Activated CD8-positive, alpha-beta memory T cell treated with anti-CD3 and anti-CD28 coated beads for 1 hour (primary cell): Measurements from ENCODE around the gene METTL15.
"Not testable (repeated sequence)": the region's sequence is repeated elsewhere in the genome, so short reads cannot be mapped to it uniquely, and the experiment has no call there.

Experiments
- DNase-seq, 2 donors: peaks; one replicate each; pipeline ENCODE4 v3.0.0-alpha.2; 2020; ENCODE audit warnings: low read depth in 1 of 2; ENCODE audit errors: extremely low read depth in 1 of 2

Gene METTL15

DNA sequence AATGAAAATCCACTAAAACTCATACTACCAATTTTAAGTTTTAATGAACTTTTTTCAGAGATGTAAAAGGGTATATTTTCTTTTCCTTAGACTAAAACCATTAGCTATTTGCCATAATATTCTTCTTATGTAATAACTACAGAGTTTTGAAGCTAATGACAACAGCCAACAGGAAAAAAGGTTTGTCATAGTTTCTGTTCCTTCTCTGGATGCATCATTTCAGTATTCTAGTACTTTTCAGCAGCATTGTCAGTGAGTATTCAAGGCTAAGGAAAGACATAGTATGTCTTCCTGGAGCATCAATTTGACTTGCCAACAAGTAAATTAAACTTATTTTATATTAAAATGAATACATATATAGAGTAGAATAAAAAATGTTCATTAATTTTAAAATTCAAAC lies 166.0 kb downstream of the METTL15 start:
- no peak for DNase-seq

DNA sequence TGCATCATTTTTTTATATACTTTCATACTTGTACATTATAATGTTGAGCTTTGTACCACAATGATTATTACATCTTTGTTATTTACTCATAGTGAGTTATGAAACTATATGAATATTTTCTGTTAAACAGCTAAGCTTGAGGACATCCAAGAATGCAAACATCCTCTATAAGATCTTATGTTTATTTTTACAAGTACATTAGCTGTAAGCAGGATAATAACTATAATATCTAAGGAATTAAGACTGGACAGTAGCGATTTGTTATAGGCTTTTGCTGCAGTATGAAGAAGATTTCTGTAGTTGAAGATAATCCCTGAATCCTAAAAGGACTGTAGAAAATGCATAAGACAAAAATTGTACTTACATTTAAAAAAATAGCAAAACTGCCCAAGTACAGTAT lies 176.0 kb downstream of the METTL15 start:
- DNase-seq: no peak

DNA sequence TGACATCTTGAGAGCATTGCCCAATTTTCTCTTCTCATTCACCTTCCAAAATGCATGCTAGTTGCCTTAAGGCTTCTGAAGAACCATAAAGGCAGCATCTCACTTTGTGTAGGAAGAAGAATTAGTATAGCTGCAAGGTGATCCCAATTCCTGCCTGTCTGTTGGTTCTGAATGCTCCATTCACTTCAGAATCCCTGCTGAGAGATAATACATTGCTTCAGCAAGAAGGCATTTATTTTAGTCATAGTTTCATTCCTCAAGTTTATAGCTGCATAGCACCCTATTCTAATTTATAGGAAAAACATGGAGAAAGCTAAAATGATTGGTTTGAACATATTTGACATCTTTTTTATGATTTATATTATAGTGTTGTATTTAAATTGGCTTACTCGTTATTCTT lies 181.3 kb downstream of the METTL15 start:
- DNase-seq: no peak

DNA sequence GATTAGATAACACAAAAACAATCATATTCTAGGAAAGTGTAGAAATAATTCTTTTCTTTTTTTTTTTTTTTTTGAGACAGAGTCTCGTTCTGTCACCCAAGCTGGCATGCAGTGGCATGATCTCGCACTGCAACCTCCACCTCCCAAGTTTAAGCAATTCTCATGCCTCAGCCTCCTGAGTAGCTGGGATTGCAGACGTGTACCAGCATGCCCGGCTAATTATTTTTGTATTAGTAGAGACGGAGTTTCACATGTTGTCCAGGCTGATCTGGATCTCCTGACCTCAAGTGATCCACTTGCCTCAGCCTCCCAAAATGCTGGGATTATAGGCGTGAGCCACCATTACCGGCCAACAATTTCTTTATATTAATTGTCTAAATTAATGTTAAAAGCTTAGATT lies 182.8 kb downstream of the METTL15 start:
- DNase-seq: not testable (repeated sequence)

DNA sequence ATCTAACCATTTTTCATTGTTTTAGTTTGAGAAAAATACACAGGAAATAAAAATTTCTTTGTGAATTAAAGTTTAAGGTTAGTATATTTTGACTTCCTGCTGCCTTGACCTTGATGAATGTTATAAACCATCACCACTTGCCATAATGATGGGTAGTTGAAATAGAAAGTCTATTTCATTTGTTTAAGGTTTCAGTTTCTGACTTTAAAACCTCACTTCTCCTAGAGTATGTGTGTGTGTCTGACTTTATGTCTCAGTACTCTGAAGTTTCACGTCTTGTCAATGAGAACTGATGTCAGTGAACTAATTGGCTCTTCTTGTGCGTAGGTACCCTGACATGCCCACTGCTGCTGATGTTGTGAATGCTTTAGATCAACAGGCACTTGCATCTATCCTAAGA lies 188.2 kb downstream of the METTL15 start:
- no peak for DNase-seq

DNA sequence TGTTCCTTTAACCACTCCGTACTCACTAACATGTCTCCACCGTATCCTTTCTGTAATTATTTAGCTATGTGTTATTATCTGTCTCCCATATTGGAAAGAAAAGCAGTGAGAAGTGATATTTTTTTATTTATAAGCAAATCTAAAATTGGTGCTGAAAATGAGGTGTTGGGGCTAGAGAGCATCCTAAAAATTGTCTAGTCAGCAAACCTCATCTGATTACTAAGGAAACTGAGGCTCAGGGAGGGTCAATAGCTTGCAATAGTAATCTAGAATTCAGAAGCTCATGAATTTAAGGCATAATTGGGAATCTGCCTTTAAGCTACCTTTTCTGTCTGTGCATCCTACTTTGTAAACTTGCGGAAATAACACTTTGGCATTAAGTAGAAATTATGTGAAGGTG lies 190.0 kb downstream of the METTL15 start:
- no peak for DNase-seq

DNA sequence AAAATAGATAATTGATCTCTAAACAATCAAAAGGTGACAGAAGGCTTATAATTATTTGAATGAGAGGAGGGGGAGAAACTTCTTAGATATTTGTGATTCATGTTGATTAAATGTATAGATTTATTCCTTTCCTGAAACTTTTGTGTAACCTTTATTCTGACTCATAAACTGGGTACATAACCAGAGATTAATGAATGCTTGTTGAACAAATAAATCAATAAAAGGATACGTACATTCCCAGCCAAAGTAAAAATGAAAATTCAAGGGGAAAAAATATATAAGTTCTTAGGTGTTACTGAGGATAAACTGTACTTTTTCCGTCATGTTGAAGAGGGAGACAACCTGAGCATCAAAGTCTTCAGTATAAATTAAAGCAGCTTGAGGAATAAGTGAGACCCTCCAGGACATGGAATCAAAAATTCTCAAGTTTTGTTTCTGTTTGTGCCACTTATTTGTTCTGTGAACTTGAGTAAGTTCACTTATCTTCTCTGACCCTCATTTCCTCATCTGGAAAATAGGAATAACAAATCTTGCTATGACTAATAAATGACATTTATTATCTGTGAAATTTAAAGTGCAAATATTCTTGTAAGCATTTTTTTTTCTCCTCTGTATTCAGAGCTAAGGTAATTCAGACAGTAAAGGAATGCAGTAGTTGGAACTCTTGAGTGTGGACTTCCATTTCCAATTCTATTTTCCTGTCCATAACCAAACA lies 195.4 kb downstream of the METTL15 start:
- DNase-seq: no peak

DNA sequence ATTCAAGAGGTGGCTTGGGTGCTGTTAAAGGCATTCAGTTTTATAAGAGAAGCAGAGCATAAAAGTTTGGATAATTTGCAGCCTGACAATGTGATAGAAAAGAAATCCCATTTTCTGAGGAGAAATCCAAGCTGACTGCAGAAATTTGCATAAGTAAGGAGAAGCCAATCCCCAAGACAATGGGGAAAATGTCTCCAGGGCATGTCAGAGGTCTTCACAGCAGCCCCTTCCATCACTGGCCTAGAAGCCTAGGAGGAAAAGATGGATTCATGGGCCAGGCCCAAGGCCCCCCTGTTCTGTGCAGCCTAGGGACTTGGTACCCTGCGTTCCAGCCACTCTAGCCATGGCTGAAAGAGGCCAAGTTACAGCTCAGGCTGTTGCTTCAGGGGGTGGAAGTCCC lies 207.3 kb downstream of the METTL15 start:
- no peak for DNase-seq

DNA sequence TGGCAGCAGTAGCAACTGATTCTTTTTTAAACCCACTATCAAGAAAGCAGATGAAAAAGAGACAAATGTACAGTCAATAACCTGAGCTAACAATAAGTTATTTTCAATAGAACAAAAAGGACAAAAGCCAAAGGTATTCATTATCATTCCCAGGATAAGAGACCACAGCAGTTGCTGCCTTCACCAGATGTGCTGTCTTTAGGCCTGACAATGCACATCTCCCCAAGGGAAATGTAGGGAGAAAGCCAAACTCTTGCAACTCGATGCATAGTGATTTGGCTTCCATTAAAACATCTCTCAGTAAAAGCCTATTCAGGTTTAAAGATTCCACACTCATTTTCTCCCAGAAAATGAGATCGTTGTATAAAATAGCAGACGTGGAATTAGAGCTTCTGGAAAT lies 210.7 kb downstream of the METTL15 start:
- DNase-seq: no peak

DNA sequence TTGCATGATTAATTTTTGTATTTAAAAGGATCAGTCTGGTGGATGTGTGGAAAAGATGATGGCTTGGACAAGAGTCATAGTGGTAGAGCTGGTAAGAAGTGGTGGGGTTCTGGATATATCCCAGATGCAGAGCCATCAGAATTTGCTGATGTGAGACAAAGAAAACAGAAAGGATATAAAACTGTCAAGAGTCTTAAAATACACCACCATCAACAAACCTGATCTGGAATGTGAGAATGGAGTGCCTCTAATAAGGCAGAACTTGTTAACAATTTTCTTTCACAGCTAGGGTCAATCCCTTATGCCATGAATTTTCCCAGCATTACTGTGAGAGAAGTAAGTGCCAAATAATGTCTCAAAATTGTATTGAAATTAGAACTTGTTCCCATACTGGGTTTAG lies 215.4 kb downstream of the METTL15 start:
- no peak for DNase-seq

DNA sequence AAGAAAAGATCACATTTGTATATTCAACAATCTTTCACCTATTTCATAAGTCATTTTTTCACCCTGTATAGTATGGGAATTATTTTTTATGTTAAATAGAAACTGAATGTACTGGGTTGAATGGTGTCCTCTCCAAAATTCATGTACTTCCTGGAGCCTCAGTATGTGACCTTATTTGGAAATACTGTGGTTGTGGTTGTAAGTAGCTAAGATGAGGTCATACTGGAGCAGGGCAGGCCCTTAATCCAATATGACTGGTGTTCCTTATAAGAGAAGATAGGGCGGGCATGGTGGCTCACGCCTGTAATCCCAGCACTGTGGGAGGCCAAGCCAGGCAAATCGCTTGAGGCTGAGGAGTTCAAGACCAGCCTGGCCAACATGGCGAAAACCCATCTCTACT lies 224.2 kb downstream of the METTL15 start:
- DNase-seq: not testable (repeated sequence)

DNA sequence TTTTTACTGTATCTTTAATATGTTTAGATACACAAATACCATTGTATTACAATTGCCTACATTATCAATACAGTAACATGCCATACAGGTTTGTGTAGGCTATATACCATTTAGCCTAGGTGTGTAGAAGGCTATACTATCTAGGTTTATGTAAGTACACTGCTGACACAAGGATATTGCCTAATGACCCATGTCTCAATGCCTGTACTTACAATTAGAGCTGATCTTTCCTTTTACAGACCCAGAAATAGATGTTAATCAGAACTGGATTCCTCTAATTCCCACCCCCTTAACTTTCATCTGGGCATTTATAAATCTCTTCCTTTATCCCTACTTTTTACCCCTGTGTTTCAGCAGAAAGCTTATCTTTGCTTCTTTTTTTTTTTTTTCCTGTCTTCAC lies 229.5 kb downstream of the METTL15 start:
- DNase-seq: no peak

DNA sequence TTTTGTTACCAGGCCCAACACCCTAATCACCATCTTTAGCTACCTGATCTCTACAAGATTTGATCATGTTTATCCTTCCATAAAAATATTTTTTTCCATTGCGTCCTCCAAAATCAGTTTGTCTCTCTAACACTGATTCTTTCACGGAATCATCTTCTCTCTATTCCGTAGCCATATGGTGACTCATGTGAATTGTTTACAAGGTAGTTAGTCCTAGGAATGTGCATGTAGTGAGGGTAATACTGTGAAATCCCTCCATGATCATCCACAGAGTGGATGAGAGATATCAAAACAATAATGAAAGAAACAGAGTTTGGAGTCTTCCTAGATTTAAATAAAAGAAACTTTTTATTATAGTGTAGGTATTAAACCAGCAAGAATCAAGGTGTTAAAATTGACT lies 230.2 kb downstream of the METTL15 start:
- no peak for DNase-seq

DNA sequence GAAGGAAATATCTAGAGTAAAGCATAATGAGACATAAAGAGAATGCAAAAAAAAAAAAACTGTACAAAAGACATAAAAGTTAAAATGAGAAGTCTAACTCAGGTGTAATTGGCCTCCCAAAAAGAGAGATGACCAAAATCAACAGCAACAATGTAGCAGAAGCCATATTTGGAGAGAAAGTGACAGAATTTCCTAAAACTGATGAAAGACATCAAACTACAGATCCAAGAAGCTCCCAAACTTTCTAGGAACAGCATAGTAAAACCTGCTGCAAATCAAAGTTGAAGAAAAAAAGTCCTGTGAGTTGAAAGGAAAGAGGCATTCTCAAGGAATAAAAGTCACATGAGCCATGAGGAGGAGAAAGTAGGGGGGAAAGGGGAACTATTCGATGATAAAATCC lies 231.3 kb downstream of the METTL15 start:
- no peak for DNase-seq

DNA sequence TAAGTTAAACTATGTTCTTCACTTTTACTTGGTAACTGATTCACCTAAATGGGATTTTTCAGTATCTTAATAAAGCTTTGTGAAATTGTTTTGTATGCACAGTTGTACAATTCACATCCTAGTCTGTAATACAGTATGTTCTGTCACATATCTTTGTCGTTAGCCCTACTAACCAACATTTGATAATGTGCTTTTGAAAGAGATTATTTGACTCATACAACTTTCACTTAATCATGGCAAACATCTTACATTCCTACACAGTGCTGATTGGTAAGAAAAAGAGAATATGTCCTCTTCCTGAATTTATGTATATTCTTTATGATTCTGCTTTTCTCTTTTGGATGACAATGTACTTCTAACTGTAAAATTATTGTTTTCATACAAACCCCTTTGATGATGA lies 234.5 kb downstream of the METTL15 start:
- DNase-seq: no peak

DNA sequence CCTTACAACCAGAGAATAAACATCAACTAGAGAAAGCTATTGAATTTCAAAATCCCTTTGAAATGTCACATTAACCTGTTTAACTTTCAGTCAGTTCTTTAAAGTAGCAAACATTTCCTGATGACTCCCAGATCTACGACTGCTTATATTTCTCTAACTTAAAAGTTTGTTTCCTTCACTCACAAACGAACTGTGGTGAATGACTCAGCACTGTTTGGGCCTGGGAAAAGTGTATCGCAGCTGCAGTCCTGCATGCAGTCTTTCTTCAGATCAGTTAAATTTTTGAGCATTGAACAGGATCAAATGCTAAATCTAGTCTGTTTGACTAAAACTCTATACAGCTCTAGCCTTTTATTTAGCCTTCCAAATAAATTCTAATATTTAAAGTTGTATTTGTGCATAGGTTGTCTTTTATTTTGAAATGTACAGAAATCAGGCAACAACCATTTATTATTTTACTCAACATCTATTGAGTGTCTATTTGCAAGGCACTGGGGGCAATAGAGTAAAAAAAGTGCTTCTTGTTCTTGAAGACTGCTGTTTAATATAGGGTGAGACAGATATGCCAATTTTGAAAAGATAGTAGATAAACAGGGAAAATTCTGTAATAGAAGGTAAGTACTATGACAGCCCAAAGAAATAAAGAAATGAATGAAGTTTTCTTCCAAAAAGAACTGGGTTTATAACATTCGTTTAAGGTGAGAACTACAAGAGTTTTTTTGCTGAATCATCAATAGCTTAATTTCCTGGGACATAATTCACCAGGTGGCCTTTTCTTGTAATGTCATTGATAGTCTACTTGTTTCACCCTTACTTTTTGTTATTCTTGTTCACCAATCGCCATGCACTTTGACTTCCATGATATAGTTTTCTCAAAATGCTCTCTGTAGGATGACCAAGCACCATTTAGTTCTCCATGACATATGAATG lies 235.4 kb downstream of the METTL15 start:
- no peak for DNase-seq

DNA sequence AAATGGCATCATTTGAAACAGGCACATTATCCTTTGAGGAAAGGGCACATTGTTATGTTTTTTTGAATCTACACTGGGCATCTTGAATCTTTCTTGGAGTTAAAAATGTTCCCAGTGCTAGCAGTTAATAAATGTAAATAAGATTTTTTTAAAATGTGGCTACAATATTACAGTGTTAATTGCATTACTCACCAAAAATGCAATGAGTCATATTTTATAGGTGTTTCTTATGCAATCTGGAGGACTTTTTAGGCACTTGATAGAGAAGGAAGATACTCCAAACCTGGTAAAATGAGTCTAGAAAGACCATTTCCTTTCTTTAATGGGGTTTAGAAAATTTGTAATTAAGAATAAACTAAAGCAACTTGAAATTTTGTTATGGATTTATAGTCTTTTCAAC lies 238.0 kb downstream of the METTL15 start:
- DNase-seq: no peak

DNA sequence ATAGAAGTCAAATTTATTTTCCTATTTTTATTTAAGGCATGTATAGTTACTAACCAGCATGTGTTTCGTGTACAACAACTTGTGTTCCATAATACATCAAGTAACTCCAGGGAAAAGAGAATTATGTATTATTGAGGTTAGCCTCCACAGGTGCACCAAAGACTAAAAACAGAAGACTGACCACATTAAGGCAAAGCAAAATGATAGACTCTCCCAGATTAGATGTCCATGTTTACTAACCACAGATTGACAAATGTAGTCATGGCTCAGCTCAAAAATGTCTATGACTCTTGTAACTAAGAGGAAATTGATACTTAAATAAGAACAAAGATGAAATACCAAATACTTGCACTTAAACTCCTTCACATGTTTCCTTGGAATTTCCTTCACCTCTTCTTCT lies 238.5 kb downstream of the METTL15 start:
- DNase-seq: no peak

DNA sequence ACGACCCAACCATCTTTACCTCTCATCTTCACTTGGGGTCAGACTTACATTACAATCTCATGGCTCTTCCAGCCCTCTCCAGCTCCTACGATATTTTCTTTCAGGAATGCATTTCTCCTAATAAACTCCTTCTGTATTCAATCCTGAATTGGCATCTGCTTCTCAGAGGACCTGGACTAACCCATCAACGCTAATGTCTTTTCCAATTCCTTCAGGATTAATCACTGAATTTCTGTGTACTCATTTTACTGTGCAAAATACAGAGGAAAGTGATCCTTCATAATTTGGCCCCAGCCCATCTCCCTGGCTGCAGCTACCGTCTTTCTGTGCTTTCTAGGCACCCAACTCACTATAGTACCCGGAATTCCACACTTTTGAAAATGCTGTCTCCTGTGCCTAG lies 239.2 kb downstream of the METTL15 start:
- DNase-seq: no peak

DNA sequence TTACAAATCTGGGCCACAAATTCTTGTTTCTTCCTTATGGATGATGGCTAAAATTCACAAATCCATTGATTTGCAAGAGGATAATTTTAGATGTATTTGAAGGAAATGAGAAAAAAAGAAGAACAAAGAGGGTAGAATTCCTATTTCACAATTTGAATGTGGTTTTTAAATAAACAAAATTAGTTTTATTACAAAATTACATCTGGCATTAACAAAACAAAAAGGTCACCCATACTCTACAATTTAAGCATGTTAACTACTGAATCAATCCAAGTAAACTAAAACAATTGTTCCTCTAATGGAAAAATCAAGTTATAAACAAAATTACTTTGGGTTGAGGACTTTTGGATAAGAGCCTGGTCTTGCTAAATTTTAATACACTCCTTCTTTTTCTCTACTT lies 242.0 kb downstream of the METTL15 start:
- DNase-seq: no peak

DNA sequence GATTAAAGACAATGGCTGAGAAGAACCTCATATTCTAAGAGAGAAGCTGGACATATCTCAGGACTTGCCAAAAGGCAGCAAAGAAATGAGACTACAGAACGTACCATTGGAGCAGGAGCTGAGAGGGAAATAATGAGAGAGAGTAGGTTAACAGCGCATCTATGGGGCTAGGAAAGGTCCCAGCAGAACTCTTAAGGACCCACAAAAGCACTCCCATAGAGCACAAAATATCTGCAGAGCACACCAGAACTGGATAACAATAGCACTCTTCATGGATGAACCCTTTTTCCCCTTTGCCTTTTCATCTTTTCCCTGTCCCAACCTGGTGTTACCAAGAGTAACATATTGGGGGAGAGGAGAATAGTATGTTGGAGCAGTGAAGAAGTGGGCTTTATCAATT lies 245.8 kb downstream of the METTL15 start:
- no peak for DNase-seq
